GM12874 (cell line): ENCODE data around the gene RAB6B.

Experiments used
- TF ChIP-seq, protein P1 (sequence below): IDR thresholded peaks from 2 replicates; pipeline ENCODE4 v1.5.1; 2011; ENCODE audit warnings: low read depth, mild to moderate bottlenecking, control low read depth, low read length, moderate library complexity; ENCODE audit not compliant: insufficient read depth

RAB6B gene

DNA sequence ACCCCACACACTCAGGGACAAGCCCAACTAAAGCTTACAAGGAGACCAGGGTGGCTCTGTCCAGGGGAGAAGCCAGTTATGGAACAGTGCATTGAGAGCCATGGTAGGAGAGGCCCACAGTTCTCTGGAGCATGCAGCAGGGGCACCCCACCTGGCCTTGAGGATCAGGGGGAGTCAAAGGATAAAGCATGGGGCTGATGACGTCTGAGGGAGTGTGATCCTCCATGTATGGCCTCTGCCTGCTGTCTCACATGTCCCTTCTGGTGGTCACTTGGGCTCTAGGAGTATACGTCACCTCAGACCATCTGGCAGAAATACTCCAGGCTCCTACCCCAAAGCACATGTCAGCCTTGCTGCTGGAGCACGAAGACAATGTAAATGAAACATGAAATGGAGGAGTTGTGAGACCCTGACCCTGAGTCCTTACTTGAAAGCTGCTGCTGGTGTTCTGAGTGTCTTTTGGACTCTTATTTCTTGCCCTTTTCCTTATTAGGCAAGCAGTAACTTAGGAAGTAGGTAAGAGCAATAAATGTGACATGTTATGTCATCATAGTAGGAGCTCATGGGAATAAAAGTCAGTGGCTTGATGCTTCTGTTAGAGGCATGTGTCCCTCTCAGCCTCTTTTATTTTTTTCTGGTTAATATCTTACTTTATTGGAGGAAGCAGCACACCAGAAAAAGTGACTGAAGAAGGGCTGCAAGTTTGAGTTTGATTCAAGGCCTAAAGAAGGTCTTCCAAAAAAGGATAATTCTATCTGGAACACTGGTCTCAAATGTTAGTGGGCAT lies 74.6 kb downstream of the RAB6B start:
- TF ChIP-seq, protein P1, sequence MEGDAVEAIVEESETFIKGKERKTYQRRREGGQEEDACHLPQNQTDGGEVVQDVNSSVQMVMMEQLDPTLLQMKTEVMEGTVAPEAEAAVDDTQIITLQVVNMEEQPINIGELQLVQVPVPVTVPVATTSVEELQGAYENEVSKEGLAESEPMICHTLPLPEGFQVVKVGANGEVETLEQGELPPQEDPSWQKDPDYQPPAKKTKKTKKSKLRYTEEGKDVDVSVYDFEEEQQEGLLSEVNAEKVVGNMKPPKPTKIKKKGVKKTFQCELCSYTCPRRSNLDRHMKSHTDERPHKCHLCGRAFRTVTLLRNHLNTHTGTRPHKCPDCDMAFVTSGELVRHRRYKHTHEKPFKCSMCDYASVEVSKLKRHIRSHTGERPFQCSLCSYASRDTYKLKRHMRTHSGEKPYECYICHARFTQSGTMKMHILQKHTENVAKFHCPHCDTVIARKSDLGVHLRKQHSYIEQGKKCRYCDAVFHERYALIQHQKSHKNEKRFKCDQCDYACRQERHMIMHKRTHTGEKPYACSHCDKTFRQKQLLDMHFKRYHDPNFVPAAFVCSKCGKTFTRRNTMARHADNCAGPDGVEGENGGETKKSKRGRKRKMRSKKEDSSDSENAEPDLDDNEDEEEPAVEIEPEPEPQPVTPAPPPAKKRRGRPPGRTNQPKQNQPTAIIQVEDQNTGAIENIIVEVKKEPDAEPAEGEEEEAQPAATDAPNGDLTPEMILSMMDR: no peak

DNA sequence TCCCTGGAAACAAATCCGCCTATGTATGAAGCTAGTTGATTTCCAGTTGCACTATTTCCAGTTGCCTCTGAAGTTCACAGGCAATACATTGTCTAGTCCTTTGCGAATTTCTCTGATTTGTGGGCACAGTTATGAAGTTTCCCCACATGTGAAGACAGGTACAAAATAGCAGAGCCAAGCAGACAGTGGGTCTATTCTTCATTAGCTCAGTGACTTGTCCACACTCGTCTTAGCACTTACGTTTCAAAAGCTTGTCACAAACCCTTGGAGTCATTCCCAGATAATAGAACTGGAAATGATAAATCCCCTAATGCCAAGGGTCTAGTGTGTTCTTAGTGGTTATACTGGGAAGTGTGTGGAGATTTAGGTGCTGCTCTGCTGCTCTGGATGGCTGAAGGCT lies 75.6 kb downstream of the RAB6B start:
- TF ChIP-seq, protein P1: no peak

DNA sequence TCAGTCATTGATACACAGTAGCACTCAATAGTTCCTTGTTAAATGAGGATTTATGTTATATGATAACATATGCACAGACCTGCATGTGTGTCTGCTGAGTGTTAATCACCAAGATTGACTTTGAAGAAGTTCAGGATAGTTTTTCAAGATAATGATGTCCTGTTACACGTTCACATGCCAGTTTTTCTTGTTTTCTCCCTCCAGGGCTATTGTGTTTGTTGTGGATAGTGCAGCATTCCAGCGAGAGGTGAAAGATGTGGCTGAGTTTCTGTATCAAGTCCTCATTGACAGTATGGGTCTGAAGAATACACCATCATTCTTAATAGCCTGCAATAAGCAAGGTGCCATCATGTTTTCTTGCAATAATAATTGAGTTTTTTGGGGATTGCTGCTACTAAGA lies 80.3 kb downstream of the RAB6B start:
- TF ChIP-seq, protein P1: no peak

DNA sequence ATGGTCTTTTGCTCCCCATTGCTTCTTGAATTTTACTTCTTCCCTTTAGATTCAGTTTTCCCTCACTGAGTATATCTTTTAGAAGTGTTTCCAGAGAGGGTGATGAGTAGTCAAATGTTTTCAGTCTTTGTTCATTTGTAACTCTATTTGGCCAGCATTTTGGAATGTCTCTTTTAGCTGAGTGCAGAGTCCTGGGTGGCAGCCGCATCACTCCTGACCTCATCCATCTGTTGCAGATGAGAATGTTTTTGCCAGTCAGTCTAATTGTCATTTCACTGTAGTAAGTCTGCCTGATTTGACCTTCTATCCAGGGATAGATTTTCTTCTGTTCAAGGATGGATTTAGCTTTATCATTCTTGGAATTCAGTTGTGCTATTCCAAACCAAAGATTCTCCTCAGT lies 82.8 kb downstream of the RAB6B start:
- TF ChIP-seq, protein P1: no peak

DNA sequence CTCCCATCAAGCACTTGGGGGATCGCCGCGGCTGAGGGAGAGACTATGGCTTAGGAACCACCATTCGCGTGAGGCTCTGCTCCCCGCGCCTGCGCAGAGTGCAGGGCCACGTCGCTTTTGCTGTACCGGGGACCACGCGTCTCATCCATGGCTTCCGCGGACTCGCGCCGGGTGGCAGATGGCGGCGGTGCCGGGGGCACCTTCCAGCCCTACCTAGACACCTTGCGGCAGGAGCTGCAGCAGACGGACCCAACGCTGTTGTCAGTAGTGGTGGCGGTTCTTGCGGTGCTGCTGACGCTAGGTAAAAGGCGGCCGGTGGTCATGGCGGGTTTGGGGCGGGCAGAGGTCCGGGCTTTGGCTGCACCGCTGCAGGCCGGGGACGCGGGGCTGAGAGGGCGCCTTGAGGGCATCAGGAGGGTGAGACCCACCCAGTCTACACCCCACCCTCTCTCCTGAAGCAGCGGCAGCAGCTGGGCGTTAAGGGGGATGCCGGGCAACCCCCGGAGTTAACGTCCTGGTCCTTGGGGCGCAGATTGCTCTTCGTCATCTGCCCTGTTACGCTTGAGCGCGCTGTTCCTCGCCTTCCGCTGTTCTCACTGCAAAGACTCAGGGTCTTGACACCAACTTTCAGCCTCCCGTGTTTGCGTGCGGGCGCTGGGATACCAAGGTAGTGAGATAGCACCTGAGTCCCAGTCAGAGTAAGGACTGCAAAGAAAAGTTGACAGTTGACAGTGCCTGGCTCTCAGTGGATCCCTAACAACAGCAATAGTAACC lies 89.8 kb downstream of the RAB6B start, which contains the start of gene SRPRB:
Gene SRPRB (plus strand): TSS at position 114 of the 774 bp plus-strand sequence. CDS start 34 bp downstream, at position 148.
- TF ChIP-seq, protein P1: no peak

DNA sequence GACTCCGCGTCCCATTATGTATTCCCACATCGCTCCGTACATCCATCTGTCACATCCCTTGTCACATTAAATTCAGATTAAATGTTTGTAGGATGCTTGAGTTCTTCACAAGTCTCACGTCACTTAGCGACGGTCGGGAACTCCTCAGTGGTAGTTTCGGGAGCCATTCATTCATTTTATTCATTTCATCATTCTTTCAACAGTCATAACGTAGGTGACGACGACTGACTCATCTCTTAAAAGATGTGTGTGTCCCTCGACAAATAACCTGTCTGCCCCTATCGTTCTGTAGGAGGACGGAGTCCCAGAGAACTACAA lies 90.3 kb downstream of the RAB6B start:
- TF ChIP-seq, protein P1: no peak

DNA sequence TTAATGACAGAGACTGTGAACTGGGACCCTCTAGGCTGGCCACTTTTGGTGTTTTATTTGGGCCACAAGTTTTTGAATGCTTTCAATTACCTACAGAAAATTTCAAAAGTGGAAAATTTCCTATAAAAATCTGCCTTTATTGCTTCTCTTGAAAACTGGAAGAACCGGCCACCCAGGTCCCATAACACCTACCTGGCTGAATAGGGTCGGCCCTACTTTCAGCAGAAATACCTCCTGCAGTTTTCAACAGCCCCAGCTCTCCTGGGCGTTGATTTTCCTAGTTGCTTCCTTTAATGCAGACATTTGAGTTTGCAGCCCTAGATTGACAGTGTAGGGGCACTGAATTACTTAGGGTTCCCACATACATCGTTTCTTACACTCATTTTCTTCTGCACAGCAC lies 90.8 kb downstream of the RAB6B start:
- TF ChIP-seq, protein P1: no peak
